PC-3 (cell line): ENCODE measurements around the gene ACIN1. TPM values are rescaled to one million over a fixed set of nuclear protein-coding genes. Genes with fewer than 3 reads are reported as not detected.

Experiments
- ATAC-seq: fragments of 200-7000 bp; cut with Tn5 transposase; 2 replicates; pipeline ENCODE4 v1.9.1; 2020; ENCODE audit warnings: mild to moderate bottlenecking, moderate library complexity
- BruUV-seq: library from RNA; stranded (reverse); fragments of 400-500 nt; replicated peaks from 2 replicates; lab custom pipeline; 2021; lab: Mats Ljungman, UMichigan
- CTCF ChIA-PET: fragments of 300-600 bp; sonication (Branson Sonifier 250); formaldehyde crosslinking; loops from one replicate; lab custom pipeline; 2022; ENCODE audit warnings: antibody characterized with exemption; lab: Charles Lee
- POLR2A ChIA-PET: fragments of 300-600 bp; sonication (Branson Sonifier 250); formaldehyde crosslinking; loops from one replicate; lab custom pipeline; 2022; ENCODE audit warnings: antibody characterized with exemption; ENCODE audit not compliant: unreplicated experiment; lab: Charles Lee
- DNase-seq: peaks from one replicate; pipeline ENCODE4 v3.0.0-alpha.2; 2015
- H2AFZ ChIP-seq: fragments of 300-600 bp; sonication (generic); 2 replicates; pipeline ENCODE4 v1.6.0; 2016; ENCODE audit warnings: antibody characterized with exemption, low read length
- H3F3A ChIP-seq: fragments of 300-600 bp; sonication (generic); one replicate; pipeline ENCODE4 v1.6.0; 2017; ENCODE audit warnings: antibody characterized with exemption, low read length, control low read depth, mild to moderate bottlenecking; ENCODE audit not compliant: unreplicated experiment
- H3K27ac ChIP-seq: fragments of 300-600 bp; sonication (generic); 2 replicates; pipeline ENCODE4 v1.5.1; 2016; ENCODE audit warnings: mild to moderate bottlenecking, low read length
- H3K27me3 ChIP-seq: fragments of 300-600 bp; sonication (generic); 2 replicates; pipeline ENCODE4 v1.6.1; 2016; ENCODE audit warnings: low read length, mixed read lengths
- H3K36me3 ChIP-seq: fragments of 300-600 bp; sonication (generic); 2 replicates; pipeline ENCODE4 v1.6.1; 2016; ENCODE audit warnings: low read depth, mixed run types, low read length, mixed read lengths
- H3K4me1 ChIP-seq: fragments of 300-600 bp; sonication (generic); 2 replicates; pipeline ENCODE4 v1.5.1; 2016; ENCODE audit warnings: low read length; ENCODE audit not compliant: insufficient read depth
- H3K4me2 ChIP-seq: fragments of 300-600 bp; sonication (generic); 2 replicates; pipeline ENCODE4 v1.6.0; 2016; ENCODE audit warnings: low read length
- H3K4me3 ChIP-seq: fragments of 300-600 bp; sonication (generic); 2 replicates; pipeline ENCODE4 v1.5.1; 2016; ENCODE audit warnings: mild to moderate bottlenecking, low read length, mixed read lengths
- H3K79me2 ChIP-seq: fragments of 300-600 bp; sonication (generic); 2 replicates; pipeline ENCODE4 v1.6.1; 2017; ENCODE audit warnings: low read length, mixed read lengths
- H3K9ac ChIP-seq: fragments of 300-600 bp; sonication (generic); 2 replicates; pipeline ENCODE4 v1.6.0; 2016; ENCODE audit warnings: mild to moderate bottlenecking, low read length
- H3K9me2 ChIP-seq: fragments of 300-600 bp; sonication (generic); replicated peaks from 2 replicates; pipeline ENCODE4 v1.6.1; 2016; ENCODE audit warnings: mixed run types, low read length, mixed read lengths
- H3K9me3 ChIP-seq: fragments of 300-600 bp; sonication (generic); 2 replicates; pipeline ENCODE4 v1.6.1; 2016; ENCODE audit warnings: low read length, mixed read lengths
- H4K20me1 ChIP-seq: fragments of 300-600 bp; sonication (generic); 2 replicates; pipeline ENCODE4 v1.6.1; 2016; ENCODE audit warnings: low read length, mixed read lengths
- EZH2 ChIP-seq: fragments of 300-600 bp; sonication (generic); IDR thresholded peaks from one replicate; pipeline ENCODE4 v1.6.1; 2017; ENCODE audit warnings: antibody characterized with exemption, mild to moderate bottlenecking, low read length; ENCODE audit not compliant: unreplicated experiment
- EZH2phosphoT487 ChIP-seq: fragments of 300-600 bp; sonication (generic); IDR thresholded peaks from 2 replicates; pipeline ENCODE4 v1.6.1; 2018; ENCODE audit warnings: mild to moderate bottlenecking, antibody characterized with exemption, low read length, borderline replicate concordance
- intact Hi-C: fragments of 100-400 bp; cut with micrococcal nuclease; formaldehyde crosslinking; loops from 2 replicates; pipeline ENCODE4 v1.9.0; 2023
- total RNA-seq: library from RNA; depleted of rRNA; stranded (reverse); fragments of >200 nt; gene quantifications from 2 replicates; pipeline ENCODE4 v1.2.3, GENCODE V29; 2014
- TF ChIP-seq, protein P1 (sequence below): fragments of 300-600 bp; sonication (generic); conservative IDR thresholded peaks from 2 replicates; pipeline ENCODE4 v1.5.1; 2017; ENCODE audit warnings: antibody characterized with exemption, low read depth, mild to moderate bottlenecking, low read length

The ACIN1 gene
- total RNA-seq, 1 experiment from 2014 or later: 112 TPM

DNA sequence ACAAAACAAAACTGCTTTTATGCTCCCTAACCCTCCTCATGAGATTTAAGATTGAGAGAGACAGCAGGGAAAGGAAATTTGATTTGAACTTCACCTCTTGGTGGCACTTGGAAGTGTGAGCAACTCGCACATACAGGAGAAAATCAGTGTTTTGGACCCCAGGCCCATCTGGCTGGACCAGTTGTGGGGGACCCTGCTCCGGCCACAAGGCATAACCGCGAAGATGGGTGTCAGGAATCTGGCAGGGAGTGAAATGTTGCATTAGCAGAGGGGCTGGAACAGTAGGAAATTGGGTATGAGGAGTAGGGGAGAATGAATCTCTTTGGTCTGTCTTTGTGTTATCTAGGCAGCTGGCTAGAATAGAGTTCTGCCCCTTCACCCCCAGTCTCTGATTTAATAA lies 8.6 kb upstream of the ACIN1 start:
- no peaks in the 10 kb centered on the region for H3K36me3 ChIP-seq
- H3K4me3 ChIP-seq: no peak overlapping the region
- H3F3A ChIP-seq: no peaks in the 10 kb centered on the region
- CTCF ChIA-PET: no interaction called here
- H3K79me2 ChIP-seq: peaks cover 5% of the 10 kb centered on the region
- H4K20me1 ChIP-seq: no peaks in the 10 kb centered on the region
- no peak for TF ChIP-seq EZH2phosphoT487
- TF ChIP-seq, protein P1, sequence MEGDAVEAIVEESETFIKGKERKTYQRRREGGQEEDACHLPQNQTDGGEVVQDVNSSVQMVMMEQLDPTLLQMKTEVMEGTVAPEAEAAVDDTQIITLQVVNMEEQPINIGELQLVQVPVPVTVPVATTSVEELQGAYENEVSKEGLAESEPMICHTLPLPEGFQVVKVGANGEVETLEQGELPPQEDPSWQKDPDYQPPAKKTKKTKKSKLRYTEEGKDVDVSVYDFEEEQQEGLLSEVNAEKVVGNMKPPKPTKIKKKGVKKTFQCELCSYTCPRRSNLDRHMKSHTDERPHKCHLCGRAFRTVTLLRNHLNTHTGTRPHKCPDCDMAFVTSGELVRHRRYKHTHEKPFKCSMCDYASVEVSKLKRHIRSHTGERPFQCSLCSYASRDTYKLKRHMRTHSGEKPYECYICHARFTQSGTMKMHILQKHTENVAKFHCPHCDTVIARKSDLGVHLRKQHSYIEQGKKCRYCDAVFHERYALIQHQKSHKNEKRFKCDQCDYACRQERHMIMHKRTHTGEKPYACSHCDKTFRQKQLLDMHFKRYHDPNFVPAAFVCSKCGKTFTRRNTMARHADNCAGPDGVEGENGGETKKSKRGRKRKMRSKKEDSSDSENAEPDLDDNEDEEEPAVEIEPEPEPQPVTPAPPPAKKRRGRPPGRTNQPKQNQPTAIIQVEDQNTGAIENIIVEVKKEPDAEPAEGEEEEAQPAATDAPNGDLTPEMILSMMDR: no peak
- no peaks in the 10 kb centered on the region for H3K27me3 ChIP-seq
- H3K27ac ChIP-seq: no peak overlapping the region
- H3K9me3 ChIP-seq: no peaks in the 10 kb centered on the region
- intact Hi-C loops: no loop called here
- ATAC-seq (no peak), DNase-seq (no peak)
- no peak overlapping the region for H3K9ac ChIP-seq
- H2AFZ ChIP-seq: no peak overlapping the region
- H3K4me1 ChIP-seq: no peaks in the 10 kb centered on the region
- POLR2A ChIA-PET: no interaction called here
- H3K4me2 ChIP-seq: no peak overlapping the region
- no TSS peak for BruUV-seq
- no peaks in the 10 kb centered on the region for H3K9me2 ChIP-seq

DNA sequence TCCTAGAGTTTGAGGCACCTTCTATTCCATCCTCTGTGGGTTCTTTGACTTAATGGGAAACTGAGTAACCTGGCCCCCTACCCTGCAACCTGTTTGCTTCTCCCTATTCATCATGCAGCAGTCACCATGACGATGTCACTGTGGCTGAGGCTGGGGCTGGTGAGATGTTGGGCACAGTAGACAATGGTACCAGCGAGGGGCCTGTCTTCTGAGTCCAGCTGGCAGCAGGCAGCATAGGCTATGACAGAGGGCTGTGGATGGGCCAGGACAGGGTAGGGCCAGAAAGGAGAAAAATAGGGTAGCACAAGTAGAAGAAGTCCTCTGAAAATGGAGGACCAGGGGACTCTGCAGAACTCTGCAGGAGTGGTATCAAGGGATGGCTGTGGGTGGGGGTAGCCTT lies 7.9 kb upstream of the ACIN1 start:
- Histone ChIP-seq H3K27me3 (no peaks in the 10 kb centered on the region), H3K79me2 (peaks cover 12% of the 10 kb centered on the region), H2AFZ (no peak overlapping the region), H4K20me1 (no peaks in the 10 kb centered on the region), H3F3A (no peaks in the 10 kb centered on the region), H3K9me2 (no peaks in the 10 kb centered on the region), H3K36me3 (peaks cover 7% of the 10 kb centered on the region), H3K4me3 (no peak overlapping the region), H3K9ac (no peak overlapping the region), H3K4me2 (no peak overlapping the region), H3K9me3 (no peaks in the 10 kb centered on the region), H3K27ac (no peak overlapping the region), H3K4me1 (no peaks in the 10 kb centered on the region)
- ATAC-seq (no peak), DNase-seq (no peak)
- CTCF ChIA-PET: no interaction called here
- no TSS peak for BruUV-seq
- TF ChIP-seq, protein P1: no peak
- TF ChIP-seq EZH2: no peak
- no peak for TF ChIP-seq EZH2phosphoT487
- intact Hi-C loops: no loop called here
- POLR2A ChIA-PET: no interaction called here

DNA sequence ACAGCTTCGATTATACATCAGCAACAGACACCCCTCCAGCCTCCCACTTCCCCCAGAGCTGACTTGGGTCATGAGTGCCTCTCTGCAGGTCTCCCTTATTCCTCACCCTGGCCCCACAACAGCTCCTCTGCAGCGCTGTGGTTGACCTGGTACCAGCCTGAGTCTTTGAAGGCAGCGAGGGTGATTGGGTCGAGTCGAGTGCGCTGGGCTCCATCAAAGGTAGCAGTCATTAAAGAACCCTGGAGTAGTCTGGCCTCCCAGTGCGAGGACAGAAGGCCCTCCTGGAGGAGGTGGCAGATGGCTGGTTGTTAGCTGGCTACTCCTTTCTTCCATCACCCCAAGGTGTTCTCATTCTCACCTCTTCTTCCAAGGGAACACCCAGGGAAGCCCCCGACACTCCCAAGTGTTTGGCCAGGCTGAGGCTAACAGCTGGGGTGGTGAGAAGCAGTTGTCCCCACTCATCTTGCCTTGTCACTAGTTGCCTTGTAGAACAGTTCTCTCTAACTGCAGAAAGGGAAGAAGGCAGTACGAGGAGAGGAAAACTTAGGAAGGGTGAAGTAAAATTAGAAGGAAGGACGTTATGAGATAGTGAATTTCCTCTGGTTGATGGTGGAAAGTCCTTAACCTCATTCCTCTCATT lies 7.2 kb upstream of the ACIN1 start:
- H2AFZ ChIP-seq: no peak overlapping the region
- BruUV-seq: no TSS peak
- peaks cover 19% of the 10 kb centered on the region for H3K79me2 ChIP-seq
- H3K36me3 ChIP-seq: peaks cover 14% of the 10 kb centered on the region
- DNase-seq: no peak
- peaks cover 6% of the 10 kb centered on the region for H4K20me1 ChIP-seq
- no peaks in the 10 kb centered on the region for H3K27me3 ChIP-seq
- intact Hi-C loops: no loop called here
- POLR2A ChIA-PET: no interaction called here
- no peak overlapping the region for H3K4me2 ChIP-seq
- no peaks in the 10 kb centered on the region for H3K9me3 ChIP-seq
- H3F3A ChIP-seq: no peaks in the 10 kb centered on the region
- H3K27ac ChIP-seq: no peak overlapping the region
- no peak for ATAC-seq
- CTCF ChIA-PET: interaction anchor here (0.6 kb wide), 1 partner anchor 110 kb away, joined by 4 read pairs; no protein-coding TSS in a partner anchor
- peaks cover 2% of the 10 kb centered on the region; the same call in 1 of the 2 replicates for H3K4me1 ChIP-seq
- TF ChIP-seq, protein P1: no peak
- no peak for TF ChIP-seq EZH2
- no peak for TF ChIP-seq EZH2phosphoT487
- no peaks in the 10 kb centered on the region for H3K9me2 ChIP-seq
- H3K9ac ChIP-seq: no peak overlapping the region
- H3K4me3 ChIP-seq: no peak overlapping the region
